ENCODE results near the gene CALY. TPM values are rescaled to one million over a fixed set of nuclear protein-coding genes. Genes with fewer than 3 reads are reported as not detected.

The CALY gene
- total RNA-seq, 1 donor, result not detected

- DNase-seq (ENCODE audit: insufficient read length, low spot score, missing footprints), result no peak
- Histone ChIP-seq H3K4me2 (ENCODE audit: insufficient read depth, low read length) (no peak overlapping the region), H4K20me1 (ENCODE audit: insufficient read depth, low read length) (no peaks in the 10 kb centered on the region), H2AFZ (ENCODE audit: low read length) (no peak overlapping the region), H3K4me3 (ENCODE audit: insufficient read depth, low read length) (no peak overlapping the region), H3K27me3 (ENCODE audit: insufficient read depth, low read length) (no peaks in the 10 kb centered on the region), H3K79me2 (ENCODE audit: insufficient read depth, low read length) (no peaks in the 10 kb centered on the region), H3K36me3 (ENCODE audit: insufficient read depth, low read length) (peaks cover 12% of the 10 kb centered on the region), H3K9me3 (ENCODE audit: low read depth, low read length) (no peaks in the 10 kb centered on the region), H3K4me1 (ENCODE audit: insufficient read depth, low read length) (no peaks in the 10 kb centered on the region), H3K27ac (ENCODE audit: low read depth, low read length) (no peak overlapping the region)
- no peak for TF ChIP-seq CTCF (IDR thresholded peaks at IDR 0.05; ENCODE audit: extremely low read depth, low read depth, low read length)
Observed at GRCh38 chr10:133314911-133315310, 21.8 kb downstream of the CALY start.

GRCh38 chr10:133313192-133313591 is 23.5 kb downstream of the CALY start:
- TF ChIP-seq CTCF (IDR thresholded peaks at IDR 0.05; ENCODE audit: extremely low read depth, low read depth, low read length), result no peak
- peaks cover 12% of the 10 kb centered on the region for H3K36me3 ChIP-seq (ENCODE audit: insufficient read depth, low read length)
- no peak overlapping the region for H3K4me3 ChIP-seq (ENCODE audit: insufficient read depth, low read length)
- H3K9me3 ChIP-seq (ENCODE audit: low read depth, low read length), result no peaks in the 10 kb centered on the region
- no peak overlapping the region for H2AFZ ChIP-seq (ENCODE audit: low read length)
- peaks cover 5% of the 10 kb centered on the region for H4K20me1 ChIP-seq (ENCODE audit: insufficient read depth, low read length)
- no peak overlapping the region for H3K4me2 ChIP-seq (ENCODE audit: insufficient read depth, low read length)
- no peak overlapping the region for H3K27ac ChIP-seq (ENCODE audit: low read depth, low read length)
- no peak for DNase-seq (ENCODE audit: insufficient read length, low spot score, missing footprints)
- no peaks in the 10 kb centered on the region for H3K27me3 ChIP-seq (ENCODE audit: insufficient read depth, low read length)
- peaks cover 4% of the 10 kb centered on the region for H3K79me2 ChIP-seq (ENCODE audit: insufficient read depth, low read length)
- H3K4me1 ChIP-seq (ENCODE audit: insufficient read depth, low read length), result no peaks in the 10 kb centered on the region

GRCh38 chr10:133312769-133313145 is 23.9 kb downstream of the CALY start:
- Histone ChIP-seq H3K27me3 (ENCODE audit: insufficient read depth, low read length) (no peaks in the 10 kb centered on the region), H4K20me1 (ENCODE audit: insufficient read depth, low read length) (peaks cover 8% of the 10 kb centered on the region), H3K27ac (ENCODE audit: low read depth, low read length) (no peak overlapping the region), H3K79me2 (ENCODE audit: insufficient read depth, low read length) (peaks cover 8% of the 10 kb centered on the region), H3K4me1 (ENCODE audit: insufficient read depth, low read length) (peaks cover 3% of the 10 kb centered on the region), H3K36me3 (ENCODE audit: insufficient read depth, low read length) (peaks cover 12% of the 10 kb centered on the region), H3K4me3 (ENCODE audit: insufficient read depth, low read length) (no peak overlapping the region), H2AFZ (ENCODE audit: low read length) (no peak overlapping the region), H3K4me2 (ENCODE audit: insufficient read depth, low read length) (no peak overlapping the region), H3K9me3 (ENCODE audit: low read depth, low read length) (no peaks in the 10 kb centered on the region)
- no peak for DNase-seq (ENCODE audit: insufficient read length, low spot score, missing footprints)
- TF ChIP-seq CTCF (IDR thresholded peaks at IDR 0.05; ENCODE audit: extremely low read depth, low read depth, low read length), result no peak

- Histone ChIP-seq H4K20me1 (ENCODE audit: insufficient read depth, low read length) (peaks cover 14% of the 10 kb centered on the region), H3K27ac (ENCODE audit: low read depth, low read length) (no peak overlapping the region), H2AFZ (ENCODE audit: low read length) (no peak overlapping the region), H3K4me3 (ENCODE audit: insufficient read depth, low read length) (no peak overlapping the region), H3K27me3 (ENCODE audit: insufficient read depth, low read length) (no peaks in the 10 kb centered on the region), H3K4me1 (ENCODE audit: insufficient read depth, low read length) (peaks cover 8% of the 10 kb centered on the region), H3K36me3 (ENCODE audit: insufficient read depth, low read length) (peaks cover 12% of the 10 kb centered on the region), H3K79me2 (ENCODE audit: insufficient read depth, low read length) (peaks cover 14% of the 10 kb centered on the region), H3K4me2 (ENCODE audit: insufficient read depth, low read length) (no peak overlapping the region), H3K9me3 (ENCODE audit: low read depth, low read length) (no peaks in the 10 kb centered on the region)
- no peak for DNase-seq (ENCODE audit: insufficient read length, low spot score, missing footprints)
- TF ChIP-seq CTCF (IDR thresholded peaks at IDR 0.05; ENCODE audit: extremely low read depth, low read depth, low read length), result no peak
Observed at GRCh38 chr10:133312016-133312768, 24.5 kb downstream of the CALY start.

Measured in osteoblast (primary cell).